ENCODE measurements around the gene LGALS9C. TPM values are rescaled to one million over a fixed set of nuclear protein-coding genes. Genes with fewer than 3 reads are reported as not detected.
A peak's percentile ranks its signal among the peaks of the same experiment; 100 is the strongest.
"Not testable (repeated sequence)": the region's sequence is repeated elsewhere in the genome, so short reads cannot be mapped to it uniquely, and the experiment has no call there.

The LGALS9C gene
- total and polyA plus RNA-seq, 4 experiments from 2014 or later = not detected

DNA sequence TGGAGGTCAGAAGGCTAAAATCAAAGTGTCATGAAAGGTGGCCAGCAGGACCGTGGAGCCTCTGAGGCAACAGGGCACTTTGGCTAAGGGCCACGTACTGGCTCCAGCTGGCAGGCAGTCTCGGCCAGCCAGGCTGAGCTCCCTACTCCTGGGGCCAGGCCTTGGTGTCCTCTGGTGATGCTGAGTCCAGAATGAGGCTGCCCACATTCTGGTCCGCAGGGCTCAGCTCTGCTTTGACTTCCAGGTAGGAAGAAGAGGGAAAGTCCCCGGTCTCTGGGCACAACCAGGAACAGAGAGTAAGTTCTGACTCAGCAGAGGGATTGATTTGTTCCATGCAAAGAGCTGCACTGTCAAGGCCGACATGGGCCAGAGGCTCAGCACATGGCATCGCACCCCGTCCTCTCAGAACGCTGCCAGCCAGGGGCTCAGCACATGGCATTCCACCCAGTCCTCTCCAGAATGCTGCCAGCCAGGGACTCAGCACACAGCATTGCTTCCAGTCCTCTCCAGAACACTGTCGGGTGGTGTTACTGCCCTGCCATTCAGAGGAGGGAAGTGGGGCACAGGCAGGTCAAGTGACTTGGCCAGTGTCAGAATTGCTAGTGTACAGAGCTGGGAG is 2.5 kb downstream of the LGALS9C start:
- H3K27ac Mint-ChIP-seq; intact Hi-C loops (cut with micrococcal nuclease); H3K27ac ChIP-seq (ENCODE audit: low read depth, low read length); H3K9me3 Mint-ChIP-seq; H3K9me3 ChIP-seq (ENCODE audit: control insufficient read depth in 1 of 2, low read length in 2 of 2); POLR2A ChIA-PET (ENCODE audit: partially characterized antibody); H3K36me3 ChIP-seq (ENCODE audit: insufficient read depth, low read length); CTCF ChIA-PET (ENCODE audit: partially characterized antibody); H3K4me1 Mint-ChIP-seq; H3K27me3 Mint-ChIP-seq; H3K36me3 Mint-ChIP-seq; H3K4me3 ChIP-seq (ENCODE audit: low read length in 2 of 2); H3K27me3 ChIP-seq (ENCODE audit: insufficient read depth, low read length); H3K4me1 ChIP-seq (ENCODE audit: insufficient read depth, low read length); DNase-seq; H3K4me3 Mint-ChIP-seq: not testable (repeated sequence)

DNA sequence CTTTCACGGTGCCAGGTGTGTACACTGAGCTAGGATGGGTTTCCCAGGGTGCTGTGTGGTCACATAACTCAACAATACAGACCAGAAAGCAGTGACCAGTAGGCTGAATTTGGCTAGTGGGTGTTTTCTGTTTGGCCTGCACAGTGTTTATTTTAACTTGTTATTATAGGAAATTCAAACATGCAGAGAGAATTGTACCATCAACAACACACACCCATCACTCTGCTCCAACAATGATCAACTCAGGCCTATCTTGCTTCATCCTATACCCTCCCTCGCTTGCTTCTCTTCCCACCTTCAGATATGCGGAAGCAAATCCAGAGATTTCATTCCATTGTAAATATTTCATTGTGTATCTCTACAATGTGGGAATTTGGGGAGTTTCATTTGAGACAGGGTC is 5.2 kb downstream of the LGALS9C start:
- intact Hi-C loops (cut with micrococcal nuclease); H3K9me3 Mint-ChIP-seq; POLR2A ChIA-PET (ENCODE audit: partially characterized antibody): not testable (repeated sequence)

GRCh38 chr17:18485936-18486464 is 9.4 kb downstream of the LGALS9C start:
- H3K9me3 Mint-ChIP-seq; CTCF ChIA-PET (ENCODE audit: partially characterized antibody); intact Hi-C loops (cut with micrococcal nuclease); H3K4me3 ChIP-seq (ENCODE audit: low read length in 2 of 2); H3K4me3 Mint-ChIP-seq; H3K27ac Mint-ChIP-seq; H3K4me1 ChIP-seq (ENCODE audit: insufficient read depth, low read length); H3K36me3 Mint-ChIP-seq; H3K27me3 Mint-ChIP-seq; H3K9me3 ChIP-seq (ENCODE audit: control insufficient read depth in 1 of 2, low read length in 2 of 2); H3K27me3 ChIP-seq (ENCODE audit: insufficient read depth, low read length); H3K4me1 Mint-ChIP-seq; H3K36me3 ChIP-seq (ENCODE audit: insufficient read depth, low read length); H3K27ac ChIP-seq (ENCODE audit: low read depth, low read length); POLR2A ChIA-PET (ENCODE audit: partially characterized antibody); DNase-seq: not testable (repeated sequence)

More for the DNA sequence above, 5.2 kb downstream of the LGALS9C start:
- CTCF ChIA-PET (ENCODE audit: partially characterized antibody); H3K4me1 ChIP-seq (ENCODE audit: insufficient read depth, low read length); H3K36me3 Mint-ChIP-seq; H3K4me3 Mint-ChIP-seq; H3K9me3 ChIP-seq (ENCODE audit: control insufficient read depth in 1 of 2, low read length in 2 of 2); H3K4me3 ChIP-seq (ENCODE audit: low read length in 2 of 2); H3K36me3 ChIP-seq (ENCODE audit: insufficient read depth, low read length); H3K27me3 Mint-ChIP-seq; H3K27ac Mint-ChIP-seq; H3K4me1 Mint-ChIP-seq; H3K27me3 ChIP-seq (ENCODE audit: insufficient read depth, low read length); DNase-seq; H3K27ac ChIP-seq (ENCODE audit: low read depth, low read length): not testable (repeated sequence)

DNA sequence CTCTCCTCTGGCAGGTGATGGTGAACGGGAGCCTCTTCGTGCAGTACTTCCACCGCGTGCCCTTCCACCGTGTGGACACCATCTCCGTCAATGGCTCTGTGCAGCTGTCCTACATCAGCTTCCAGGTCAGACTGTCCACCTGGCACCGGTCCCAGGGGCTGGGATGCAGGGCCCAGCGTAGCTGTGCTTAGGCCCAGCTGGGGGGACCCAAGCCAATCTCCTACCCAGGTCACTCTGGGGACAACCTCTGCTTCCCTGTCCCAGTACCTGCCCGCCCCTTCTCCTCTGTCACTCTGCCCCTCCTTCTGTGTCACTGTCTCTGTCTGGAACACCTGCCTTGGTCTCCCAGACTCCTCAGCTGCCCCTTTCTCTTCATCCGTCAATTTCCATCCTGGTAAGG is 11.0 kb downstream of the LGALS9C start:
- H3K4me3 ChIP-seq (ENCODE audit: low read length in 2 of 2); H3K36me3 ChIP-seq (ENCODE audit: insufficient read depth, low read length); POLR2A ChIA-PET (ENCODE audit: partially characterized antibody); H3K4me3 Mint-ChIP-seq; H3K4me1 Mint-ChIP-seq; H3K27me3 ChIP-seq (ENCODE audit: insufficient read depth, low read length); H3K4me1 ChIP-seq (ENCODE audit: insufficient read depth, low read length); H3K9me3 ChIP-seq (ENCODE audit: control insufficient read depth in 1 of 2, low read length in 2 of 2); H3K27ac Mint-ChIP-seq; DNase-seq; H3K9me3 Mint-ChIP-seq; H3K27me3 Mint-ChIP-seq; intact Hi-C loops (cut with micrococcal nuclease); H3K27ac ChIP-seq (ENCODE audit: low read depth, low read length); H3K36me3 Mint-ChIP-seq; CTCF ChIA-PET (ENCODE audit: partially characterized antibody): not testable (repeated sequence)

- H3K27me3 Mint-ChIP-seq; H3K27me3 ChIP-seq (ENCODE audit: insufficient read depth, low read length); H3K27ac ChIP-seq (ENCODE audit: low read depth, low read length); H3K4me1 Mint-ChIP-seq; H3K9me3 ChIP-seq (ENCODE audit: control insufficient read depth in 1 of 2, low read length in 2 of 2); H3K27ac Mint-ChIP-seq; DNase-seq; intact Hi-C loops (cut with micrococcal nuclease); H3K36me3 Mint-ChIP-seq; H3K4me3 Mint-ChIP-seq; CTCF ChIA-PET (ENCODE audit: partially characterized antibody); H3K36me3 ChIP-seq (ENCODE audit: insufficient read depth, low read length); H3K4me3 ChIP-seq (ENCODE audit: low read length in 2 of 2); H3K4me1 ChIP-seq (ENCODE audit: insufficient read depth, low read length); POLR2A ChIA-PET (ENCODE audit: partially characterized antibody); H3K9me3 Mint-ChIP-seq: not testable (repeated sequence)
These were observed 12.0 kb downstream of the LGALS9C start for GRCh38 chr17:18488622-18489021.

DNA sequence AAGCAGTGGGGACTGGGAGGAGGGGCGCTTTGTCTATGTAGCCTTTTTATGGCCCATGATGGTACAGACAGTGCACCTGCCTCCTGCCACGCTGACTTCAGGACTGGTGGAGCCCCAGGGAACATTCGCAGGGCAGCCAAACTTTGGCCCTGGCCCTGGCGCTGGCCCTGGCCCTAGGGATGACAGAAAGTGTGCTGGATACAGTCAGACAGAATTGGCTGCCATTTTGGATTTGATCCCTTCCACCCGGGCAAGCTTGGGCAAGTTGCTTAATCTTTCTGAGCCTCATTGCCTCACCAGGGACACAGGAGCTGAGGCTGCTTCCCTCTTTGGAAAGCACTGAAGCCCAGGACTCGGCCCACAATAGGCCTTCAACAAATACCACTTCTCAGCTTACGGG is 13.4 kb downstream of the LGALS9C start:
- CTCF ChIA-PET (ENCODE audit: partially characterized antibody); H3K27me3 Mint-ChIP-seq: not testable (repeated sequence)

GRCh38 chr17:18492712-18493480 is 16.3 kb downstream of the LGALS9C start:
- intact Hi-C loops (cut with micrococcal nuclease); H3K9me3 ChIP-seq (ENCODE audit: control insufficient read depth in 1 of 2, low read length in 2 of 2); H3K36me3 ChIP-seq (ENCODE audit: insufficient read depth, low read length); H3K27me3 Mint-ChIP-seq; H3K36me3 Mint-ChIP-seq; H3K4me1 Mint-ChIP-seq; H3K9me3 Mint-ChIP-seq; CTCF ChIA-PET (ENCODE audit: partially characterized antibody); H3K4me1 ChIP-seq (ENCODE audit: insufficient read depth, low read length); H3K4me3 ChIP-seq (ENCODE audit: low read length in 2 of 2); H3K27me3 ChIP-seq (ENCODE audit: insufficient read depth, low read length); POLR2A ChIA-PET (ENCODE audit: partially characterized antibody); H3K27ac ChIP-seq (ENCODE audit: low read depth, low read length): not testable (repeated sequence)
- Mint-ChIP-seq H3K4me3 (peak overlapping the region in 3 of 8 donors; percentile 34 to 80 (median 68)), H3K27ac (peak overlapping the region in 1 of 7 donors; percentile 70)
- peak in 4 of 5 donors; percentile 8 to 39 (median 29) for DNase-seq

More for the DNA sequence above, 13.4 kb downstream of the LGALS9C start:
- H3K9me3 ChIP-seq (ENCODE audit: control insufficient read depth in 1 of 2, low read length in 2 of 2); intact Hi-C loops (cut with micrococcal nuclease); DNase-seq; H3K4me1 Mint-ChIP-seq; H3K27me3 ChIP-seq (ENCODE audit: insufficient read depth, low read length); H3K9me3 Mint-ChIP-seq; POLR2A ChIA-PET (ENCODE audit: partially characterized antibody); H3K4me1 ChIP-seq (ENCODE audit: insufficient read depth, low read length); H3K4me3 ChIP-seq (ENCODE audit: low read length in 2 of 2); H3K4me3 Mint-ChIP-seq; H3K36me3 Mint-ChIP-seq; H3K36me3 ChIP-seq (ENCODE audit: insufficient read depth, low read length); H3K27ac Mint-ChIP-seq; H3K27ac ChIP-seq (ENCODE audit: low read depth, low read length): not testable (repeated sequence)

All from CD4-positive, alpha-beta memory T cell (primary cell).